CD4-positive, alpha-beta memory T cell (primary cell): ENCODE results near the gene TSGA10IP. TPM values are rescaled to one million over a fixed set of nuclear protein-coding genes. Genes with fewer than 3 reads are reported as not detected.

Experiments used
- CTCF ChIA-PET: fragments of 350-600 bp; sonication (Branson Sonifier 250); formaldehyde crosslinking; loops from one replicate; lab custom pipeline; 2021; ENCODE audit warnings: inconsistent platforms; ENCODE audit not compliant: partially characterized antibody; lab: Charles Lee
- POLR2A ChIA-PET: fragments of 350-600 bp; sonication (Branson Sonifier 250); formaldehyde crosslinking; loops from one replicate; lab custom pipeline; 2021; ENCODE audit not compliant: partially characterized antibody; lab: Charles Lee
- DNase-seq, 5 donors: peaks; one replicate each; pipeline versions ENCODE4 v3.0.0 to v3.0.0-alpha.2; 2020 to 2022; ENCODE audit warnings: mixed read lengths in 1 of 5
- H3K27ac ChIP-seq: one replicate; pipeline ENCODE4 v1.7.0; 2013; ENCODE audit warnings: low read depth, low read length
- H3K27me3 ChIP-seq: 2 replicates; pipeline ENCODE4 v1.7.0; 2013; ENCODE audit warnings: mild to moderate bottlenecking, low read length, moderate library complexity; ENCODE audit not compliant: insufficient read depth
- H3K36me3 ChIP-seq: 2 replicates; pipeline ENCODE4 v1.7.0; 2013; ENCODE audit warnings: mild to moderate bottlenecking, low read length, moderate library complexity; ENCODE audit not compliant: insufficient read depth
- H3K4me1 ChIP-seq: 2 replicates; pipeline ENCODE4 v1.7.0; 2013; ENCODE audit warnings: mild to moderate bottlenecking, low read length, moderate library complexity; ENCODE audit not compliant: insufficient read depth
- H3K4me3 ChIP-seq, 2 donors: one replicate each; pipeline ENCODE4 v1.7.0; 2013; ENCODE audit warnings: low read length in 2 of 2, mild to moderate bottlenecking in 1 of 2
- H3K9me3 ChIP-seq, 2 donors: one replicate each; pipeline ENCODE4 v1.7.0; 2013; ENCODE audit warnings: low read length in 2 of 2, control low read depth in 1 of 2; ENCODE audit not compliant: control insufficient read depth in 1 of 2
- H3K27ac Mint-ChIP-seq, 7 donors: one replicate each; pipeline ENCODE4 v1.8.0; 2020 to 2021; ENCODE audit warnings: mixed read lengths in 7 of 7, mild to moderate bottlenecking in 6 of 7, inconsistent platforms in 3 of 7, moderate library complexity in 3 of 7
- H3K27me3 Mint-ChIP-seq, 2 donors: one replicate each; pipeline ENCODE4 v1.8.0; 2020 to 2021; ENCODE audit warnings: mixed read lengths in 2 of 2
- H3K36me3 Mint-ChIP-seq, 2 donors: one replicate each; pipeline ENCODE4 v1.8.0; 2020 to 2021; ENCODE audit warnings: mixed read lengths in 2 of 2, inconsistent platforms in 1 of 2, mild to moderate bottlenecking in 1 of 2
- H3K4me1 Mint-ChIP-seq, 4 donors: one replicate each; pipeline ENCODE4 v1.8.0; 2020 to 2021; ENCODE audit warnings: mixed read lengths in 4 of 4, mild to moderate bottlenecking in 1 of 4
- H3K4me3 Mint-ChIP-seq, 8 donors: one replicate each; pipeline ENCODE4 v1.8.0; 2020 to 2021; ENCODE audit warnings: mixed read lengths in 8 of 8, mild to moderate bottlenecking in 7 of 8, moderate library complexity in 6 of 8, inconsistent platforms in 3 of 8
- H3K9me3 Mint-ChIP-seq, 8 donors: one replicate each; pipeline ENCODE4 v1.8.0; 2020 to 2021; ENCODE audit warnings: mixed read lengths in 8 of 8, mild to moderate bottlenecking in 5 of 8, inconsistent platforms in 3 of 8, moderate library complexity in 1 of 8
- intact Hi-C: fragments of 100-400 bp; cut with micrococcal nuclease; formaldehyde crosslinking; loops from one replicate; pipeline ENCODE4 v1.15.1; 2023
- polyA plus RNA-seq, 2 donors: library from polyadenylated mRNA; unstranded; fragments of 300-500 nt; fragmentation: Illumina TruSeq; gene quantifications; one replicate each; pipeline ENCODE4 v1.2.3, GENCODE V29; 2021
- total RNA-seq, 2 experiments: library from RNA; stranded (reverse); gene quantifications; one replicate each; pipeline ENCODE4 v1.2.3, GENCODE V29; 2021

Gene TSGA10IP
- total and polyA plus RNA-seq, 4 experiments from 2014 or later = not detected

GRCh38 chr11:65978391-65979238, 33.3 kb downstream of the TSGA10IP start:
- H3K4me1 ChIP-seq = no peaks in the 10 kb centered on the region
- Mint-ChIP-seq H3K9me3 (no peaks in the 10 kb centered on the region), H3K4me1 (peaks cover 0 to 4% (median under 1%) of the 10 kb centered on the region in 4 donors), H3K27ac (no peak overlapping the region), H3K4me3 (no peak overlapping the region), H3K27me3 (no peaks in the 10 kb centered on the region), H3K36me3 (peaks cover 18 to 39% of the 10 kb centered on the region in 2 donors)
- DNase-seq = no peak
- ChIA-PET CTCF (interaction anchor here (1.2 to 2.0 kb wide), 2 partner anchors 11 to 267 kb away, joined by 3 to 11 read pairs; partner anchors contain the start of gene KAT5), POLR2A (no interaction called here)
- H3K36me3 ChIP-seq = peaks cover 24% of the 10 kb centered on the region
- H3K27me3 ChIP-seq = no peaks in the 10 kb centered on the region
- no peak overlapping the region for H3K27ac ChIP-seq
- no peak overlapping the region for H3K4me3 ChIP-seq
- H3K9me3 ChIP-seq = no peaks in the 10 kb centered on the region
- intact Hi-C loops = no loop called here

DNA sequence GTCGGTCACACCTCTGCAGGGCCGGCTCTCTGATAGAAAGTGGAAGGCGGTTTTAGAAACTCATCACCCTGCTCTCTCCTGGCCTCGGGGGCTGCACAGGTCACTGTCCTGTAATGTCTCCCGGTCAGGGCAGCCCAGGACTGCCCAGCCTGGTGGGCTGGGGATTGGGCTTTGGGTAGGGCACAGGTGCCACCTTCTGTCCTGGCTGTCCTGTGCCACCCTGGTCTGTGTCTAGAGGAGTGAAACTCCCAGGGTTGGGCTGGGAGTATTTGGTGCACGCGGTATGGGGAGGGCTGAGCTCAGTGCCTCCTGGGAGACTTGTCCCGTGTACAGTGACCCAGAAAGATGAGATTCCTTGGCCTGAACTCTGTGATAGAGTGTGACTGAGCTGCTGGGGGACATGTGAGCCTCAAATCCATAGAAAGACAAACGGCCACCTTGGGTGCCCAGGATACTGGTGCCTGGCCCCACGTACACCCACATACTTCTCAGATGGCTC, 34.0 kb downstream of the TSGA10IP start:
- CTCF ChIA-PET = interaction anchor here (1.2 to 2.0 kb wide), 2 partner anchors 10 to 268 kb away, joined by 3 to 11 read pairs; partner anchors contain the start of gene KAT5
- H3K27me3 ChIP-seq = no peaks in the 10 kb centered on the region
- peaks cover 24% of the 10 kb centered on the region for H3K36me3 ChIP-seq
- H3K9me3 Mint-ChIP-seq = no peaks in the 10 kb centered on the region
- intact Hi-C loops = no loop called here
- no peak overlapping the region for H3K27ac Mint-ChIP-seq
- H3K36me3 Mint-ChIP-seq = peaks cover 15 to 36% of the 10 kb centered on the region in 2 donors
- POLR2A ChIA-PET = interaction anchor here (0.8 to 1.1 kb wide), 2 partner anchors 90 to 128 kb away, joined by 3 read pairs; no protein-coding TSS in a partner anchor
- no peaks in the 10 kb centered on the region for H3K9me3 ChIP-seq
- peaks cover 0 to 4% (median under 1%) of the 10 kb centered on the region in 4 donors for H3K4me1 Mint-ChIP-seq
- H3K4me3 Mint-ChIP-seq = no peak overlapping the region
- no peak overlapping the region for H3K4me3 ChIP-seq
- peak in 1 of 5 donors; percentile 8 for DNase-seq
- no peaks in the 10 kb centered on the region for H3K4me1 ChIP-seq
- no peak overlapping the region for H3K27ac ChIP-seq
- no peaks in the 10 kb centered on the region for H3K27me3 Mint-ChIP-seq

GRCh38 chr11:65981101-65981740, 35.9 kb downstream of the TSGA10IP start:
- H3K4me3 ChIP-seq = no peak overlapping the region
- Mint-ChIP-seq H3K36me3 (peaks cover 8 to 27% of the 10 kb centered on the region in 2 donors), H3K27ac (peak overlapping the region in 2 of 7 donors; percentile 50 to 63), H3K4me3 (no peak overlapping the region), H3K27me3 (no peaks in the 10 kb centered on the region), H3K9me3 (no peaks in the 10 kb centered on the region), H3K4me1 (peaks cover 0 to 2% (median 0%) of the 10 kb centered on the region in 4 donors)
- intact Hi-C loops = no loop called here
- H3K4me1 ChIP-seq = no peaks in the 10 kb centered on the region
- CTCF ChIA-PET = no interaction called here
- peaks cover 20% of the 10 kb centered on the region for H3K36me3 ChIP-seq
- POLR2A ChIA-PET = interaction anchor here (0.8 to 1.4 kb wide), 3 partner anchors 19 to 96 kb away, joined by 3 read pairs; partner anchors contain the start of gene SART1
- no peak overlapping the region for H3K27ac ChIP-seq
- DNase-seq = peak in 1 of 5 donors; percentile 16
- no peaks in the 10 kb centered on the region for H3K9me3 ChIP-seq
- no peaks in the 10 kb centered on the region for H3K27me3 ChIP-seq

DNA sequence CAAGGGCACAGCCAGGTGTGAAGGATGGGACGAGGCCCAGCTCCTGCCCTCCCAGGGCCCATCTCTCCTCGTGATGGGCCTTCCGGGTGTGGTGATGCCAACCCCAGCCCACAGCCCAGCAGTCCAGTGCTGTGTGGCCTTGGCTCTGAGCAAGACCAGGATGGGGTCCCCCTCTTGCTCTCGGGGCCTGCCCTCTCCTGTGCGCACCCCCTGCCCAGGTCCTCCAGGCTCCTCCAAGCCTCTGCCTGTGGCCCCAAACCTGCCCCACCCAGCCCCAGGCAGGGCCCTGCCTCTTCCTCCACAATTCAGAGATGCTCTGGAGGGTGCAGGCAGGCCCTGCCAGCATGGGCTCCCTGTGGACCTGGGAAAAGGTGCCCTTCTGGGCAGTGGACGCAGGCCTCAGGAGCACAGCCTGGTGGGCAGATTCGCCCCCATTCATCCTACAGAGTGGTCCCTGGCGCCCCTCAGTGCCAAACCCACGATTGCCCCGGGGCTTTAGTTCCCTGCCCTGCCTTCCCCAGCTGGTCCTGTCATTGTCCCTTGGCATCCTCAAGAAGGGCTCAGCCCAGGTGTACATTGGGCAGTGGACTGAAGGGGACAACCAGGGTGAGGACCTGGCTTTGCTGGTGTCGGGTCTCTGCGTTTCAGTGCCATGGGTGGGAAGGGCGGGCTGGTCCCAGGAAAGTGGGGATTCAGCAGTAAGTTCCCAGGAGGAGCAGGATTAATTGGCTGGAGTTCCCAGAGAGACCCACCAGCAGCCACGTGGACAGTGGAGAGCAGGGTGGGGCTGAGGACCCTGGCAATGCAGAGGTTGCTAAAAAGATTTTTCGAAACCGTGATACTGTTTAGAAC, 36.9 kb downstream of the TSGA10IP start:
- H3K4me1 ChIP-seq = no peaks in the 10 kb centered on the region
- peak in 1 of 5 donors; percentile 30 for DNase-seq
- Mint-ChIP-seq H3K27ac (no peak overlapping the region), H3K9me3 (no peaks in the 10 kb centered on the region), H3K4me1 (peaks cover 0 to 2% (median 0%) of the 10 kb centered on the region in 4 donors), H3K4me3 (no peak overlapping the region), H3K27me3 (no peaks in the 10 kb centered on the region), H3K36me3 (peaks cover 8 to 20% of the 10 kb centered on the region in 2 donors)
- H3K9me3 ChIP-seq = no peaks in the 10 kb centered on the region
- ChIA-PET POLR2A (interaction anchor here (0.9 to 1.4 kb wide), 3 partner anchors 20 to 97 kb away, joined by 3 to 6 read pairs (median 3); partner anchors contain the start of gene SART1), CTCF (interaction anchor here (0.6 to 13.9 kb wide), 2 partner anchors 95 to 160 kb away, joined by 3 to 255 read pairs; partner anchors contain the start of genes CCDC85B and FIBP)
- H3K27ac ChIP-seq = no peak overlapping the region
- intact Hi-C loops = no loop called here
- peaks cover 16% of the 10 kb centered on the region for H3K36me3 ChIP-seq
- no peak overlapping the region for H3K4me3 ChIP-seq
- H3K27me3 ChIP-seq = no peaks in the 10 kb centered on the region

DNA sequence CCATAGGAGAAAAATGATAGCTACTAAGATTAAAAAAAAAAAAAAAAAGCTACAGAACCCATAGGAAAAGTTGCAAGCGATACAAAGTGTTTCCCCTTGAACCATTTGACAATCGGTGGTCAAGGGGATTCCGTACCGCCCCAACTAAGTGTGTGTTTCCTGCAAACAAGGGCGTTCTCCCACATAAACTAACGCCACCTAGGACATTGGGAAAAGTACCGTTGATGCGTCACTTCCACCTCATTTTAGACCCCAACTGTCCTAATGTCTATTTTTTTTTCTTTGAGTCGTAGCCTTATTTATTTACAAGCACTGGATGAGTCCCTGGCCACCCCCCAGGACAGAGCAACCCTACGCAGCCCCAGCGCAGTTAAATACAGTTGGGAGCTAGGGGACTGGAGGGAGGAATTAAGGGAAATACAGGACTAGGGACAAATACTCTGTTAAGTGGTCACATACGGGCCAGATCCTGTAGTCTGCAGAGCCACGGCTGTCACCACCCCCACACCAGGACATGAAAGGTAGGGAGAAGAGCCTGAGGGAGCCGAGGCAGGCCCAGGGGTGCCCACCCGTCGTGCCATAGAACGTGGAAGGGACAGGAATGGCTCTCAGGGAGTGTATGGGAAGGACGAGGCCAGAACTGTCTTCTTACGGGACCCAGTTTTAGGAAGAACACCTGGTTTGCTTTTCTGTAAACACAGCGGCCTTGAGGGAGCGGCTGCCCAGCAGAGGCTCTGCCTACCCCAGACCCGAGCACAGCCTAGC, 37.7 kb downstream of the TSGA10IP start:
- H3K4me1 Mint-ChIP-seq = peaks cover 0 to 2% (median 0%) of the 10 kb centered on the region in 4 donors
- CTCF ChIA-PET = interaction anchor here (0.6 to 13.9 kb wide), 4 partner anchors 9 to 203 kb away, joined by 3 to 255 read pairs (median 5); partner anchors contain the start of genes CCDC85B and FIBP
- peak overlapping the region in 1 of 7 donors; percentile 29 for H3K27ac Mint-ChIP-seq
- no peaks in the 10 kb centered on the region for H3K27me3 Mint-ChIP-seq
- H3K9me3 Mint-ChIP-seq = no peaks in the 10 kb centered on the region
- H3K4me3 Mint-ChIP-seq = no peak overlapping the region
- POLR2A ChIA-PET = interaction anchor here (1.3 kb wide), 1 partner anchor 98 kb away, joined by 6 read pairs; no protein-coding TSS in a partner anchor
- peaks cover 8% of the 10 kb centered on the region for H3K36me3 ChIP-seq
- no peak for DNase-seq
- peaks cover 8 to 16% of the 10 kb centered on the region in 2 donors for H3K36me3 Mint-ChIP-seq
- H3K4me1 ChIP-seq = no peaks in the 10 kb centered on the region
- intact Hi-C loops = no loop called here
- H3K27ac ChIP-seq = no peak overlapping the region
- no peaks in the 10 kb centered on the region for H3K9me3 ChIP-seq
- H3K4me3 ChIP-seq = no peak overlapping the region
- no peaks in the 10 kb centered on the region for H3K27me3 ChIP-seq

- peaks cover 0 to 2% (median 0%) of the 10 kb centered on the region in 4 donors for H3K4me1 Mint-ChIP-seq
- H3K4me3 Mint-ChIP-seq = no peak overlapping the region
- H3K4me3 ChIP-seq = no peak overlapping the region
- peaks cover 8 to 13% of the 10 kb centered on the region in 2 donors for H3K36me3 Mint-ChIP-seq
- no peaks in the 10 kb centered on the region for H3K9me3 Mint-ChIP-seq
- intact Hi-C loops = no loop called here
- CTCF ChIA-PET = interaction anchor here (0.6 to 13.9 kb wide), 3 partner anchors 8 to 204 kb away, joined by 3 to 255 read pairs (median 7); partner anchors contain the start of genes CCDC85B and FIBP
- no peak overlapping the region for H3K27ac ChIP-seq
- no peaks in the 10 kb centered on the region for H3K4me1 ChIP-seq
- H3K27me3 Mint-ChIP-seq = no peaks in the 10 kb centered on the region
- H3K9me3 ChIP-seq = no peaks in the 10 kb centered on the region
- peaks cover 8% of the 10 kb centered on the region for H3K36me3 ChIP-seq
- POLR2A ChIA-PET = interaction anchor here (1.3 kb wide), 1 partner anchor 99 kb away, joined by 6 read pairs; no protein-coding TSS in a partner anchor
- H3K27ac Mint-ChIP-seq = no peak overlapping the region
- DNase-seq = peak in 1 of 5 donors; percentile 3
- H3K27me3 ChIP-seq = no peaks in the 10 kb centered on the region
Observed at GRCh38 chr11:65983589-65983987, 38.3 kb downstream of the TSGA10IP start.
